ENCODE results near the gene CCDC110.

CCDC110 gene

DNA sequence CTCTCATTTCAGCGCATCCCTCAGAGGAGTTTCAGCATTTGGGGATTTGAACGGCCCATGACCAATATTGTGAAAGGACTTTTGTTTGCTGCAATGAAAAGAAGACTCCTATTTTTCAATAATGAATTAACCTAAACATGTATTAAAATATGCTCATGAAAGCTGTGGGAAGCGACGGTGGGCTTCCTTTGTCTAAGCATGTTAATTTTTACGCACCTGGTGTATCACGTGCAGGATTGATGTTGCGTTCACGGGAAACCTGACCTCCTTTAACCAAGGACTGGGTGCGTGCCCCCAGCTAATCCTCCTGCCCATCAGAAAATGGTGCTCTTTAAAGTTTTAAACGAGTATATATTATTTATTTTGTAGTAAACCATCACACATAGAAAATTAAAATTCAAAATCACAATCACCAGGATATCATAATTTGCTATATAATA is 590 bp upstream of the CCDC110 start:
- DNase-seq (ENCODE audit: low read depth, low spot score), result no peak

DNA sequence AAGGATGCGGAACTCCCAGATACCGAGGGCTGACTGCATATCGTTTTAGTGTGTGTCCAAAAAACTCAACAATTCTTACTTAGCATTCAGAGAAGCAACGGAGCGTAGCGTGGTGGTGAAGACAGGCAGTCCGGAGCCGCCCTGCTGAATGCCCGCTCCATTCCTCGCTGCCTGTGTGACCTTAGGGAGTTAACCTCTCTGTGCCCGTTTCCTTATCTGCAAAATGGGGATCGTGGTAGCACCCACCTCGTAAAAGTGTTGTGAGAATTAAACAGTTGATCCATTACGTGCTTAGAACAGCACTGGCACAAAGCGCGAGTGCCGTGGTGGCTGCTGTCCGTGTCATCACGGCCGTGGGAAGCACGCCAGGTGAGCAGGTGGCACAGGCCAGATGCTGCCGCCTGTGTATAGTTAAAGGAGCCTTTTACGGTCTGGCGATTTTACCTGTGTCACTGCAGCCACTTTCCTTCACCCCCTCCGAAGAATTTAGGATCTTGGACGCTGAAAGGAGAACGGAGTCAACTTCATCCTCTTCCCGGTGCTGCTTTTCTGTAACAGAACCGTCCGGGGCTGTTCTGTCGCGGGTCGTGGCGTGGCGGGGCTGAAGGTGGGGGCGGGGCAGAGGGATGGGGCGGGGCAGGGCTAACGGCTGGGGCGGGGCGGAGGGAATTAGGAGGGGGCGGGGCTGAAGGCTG is 885 bp downstream of the CCDC110 start:
- peak; percentile 46 for DNase-seq (ENCODE audit: low read depth, low spot score)

DNA sequence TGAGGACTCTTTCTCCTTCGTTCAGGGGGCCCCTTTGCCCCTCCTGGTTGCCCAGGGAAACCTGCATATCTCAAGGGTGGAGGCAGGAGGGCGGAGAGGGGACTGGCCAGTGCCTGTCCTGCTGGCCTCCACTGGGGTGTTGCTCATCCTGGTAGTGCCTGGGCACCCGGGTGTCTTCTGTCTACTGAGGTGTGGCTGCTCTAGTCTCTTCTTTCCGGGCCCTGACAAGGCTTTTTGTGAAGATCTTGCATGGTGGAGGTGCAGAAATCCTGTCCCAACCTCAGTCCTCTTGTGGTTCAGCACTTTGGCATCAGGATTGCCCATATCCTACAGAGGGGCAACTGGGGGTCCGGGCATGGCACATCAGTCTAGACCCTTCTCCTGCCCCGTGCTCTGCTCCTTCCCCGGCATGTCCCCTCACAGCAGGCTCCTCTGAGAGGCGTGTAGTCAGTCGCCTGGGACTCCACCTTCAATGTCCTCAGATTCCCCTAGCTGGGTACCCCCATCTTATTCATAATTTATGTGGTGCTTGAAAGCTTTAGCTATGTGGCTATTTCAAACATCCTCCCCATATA is 1.9 kb downstream of the CCDC110 start:
- DNase-seq (ENCODE audit: low read depth, low spot score), result no peak

DNA sequence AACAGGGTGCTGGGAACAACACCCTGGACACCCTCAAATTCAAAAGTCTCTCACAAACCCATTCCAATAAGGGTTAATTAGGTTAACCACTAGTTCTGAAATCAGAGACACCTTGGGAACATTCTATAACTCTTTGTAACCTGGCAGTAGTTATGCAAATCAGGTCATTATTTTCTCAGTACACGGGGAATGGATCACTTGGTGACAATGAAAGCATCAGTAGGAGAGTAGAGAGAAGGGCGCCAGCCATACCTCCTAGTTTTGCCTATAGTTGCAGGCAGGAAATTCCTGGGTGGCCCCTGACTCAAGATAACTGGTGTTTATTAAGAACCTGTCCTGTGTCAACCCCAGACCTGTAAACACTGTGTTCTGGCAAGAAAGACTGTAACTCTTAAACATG is 2.5 kb downstream of the CCDC110 start:
- DNase-seq (ENCODE audit: low read depth, low spot score), result no peak

DNA sequence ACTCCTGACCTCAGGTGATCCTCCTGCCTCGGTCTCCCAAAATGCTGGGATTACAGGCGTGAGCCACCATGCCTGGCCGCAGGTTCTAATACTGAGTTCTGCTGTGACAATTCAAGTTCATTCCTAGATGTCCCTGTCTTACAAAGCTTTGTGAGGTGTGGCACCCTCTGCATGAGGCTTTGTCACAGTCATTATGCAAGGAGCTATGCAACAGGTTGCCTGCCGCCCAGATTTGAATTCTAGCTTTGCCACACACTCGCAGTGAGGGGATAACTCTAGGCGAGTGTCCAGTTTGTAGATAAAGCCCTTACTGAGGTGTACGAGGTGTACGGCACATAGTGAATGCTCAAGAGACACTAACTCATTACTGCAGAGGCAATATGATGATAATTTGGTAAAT is 3.5 kb downstream of the CCDC110 start:
- DNase-seq (ENCODE audit: low read depth, low spot score), result no peak

DNA sequence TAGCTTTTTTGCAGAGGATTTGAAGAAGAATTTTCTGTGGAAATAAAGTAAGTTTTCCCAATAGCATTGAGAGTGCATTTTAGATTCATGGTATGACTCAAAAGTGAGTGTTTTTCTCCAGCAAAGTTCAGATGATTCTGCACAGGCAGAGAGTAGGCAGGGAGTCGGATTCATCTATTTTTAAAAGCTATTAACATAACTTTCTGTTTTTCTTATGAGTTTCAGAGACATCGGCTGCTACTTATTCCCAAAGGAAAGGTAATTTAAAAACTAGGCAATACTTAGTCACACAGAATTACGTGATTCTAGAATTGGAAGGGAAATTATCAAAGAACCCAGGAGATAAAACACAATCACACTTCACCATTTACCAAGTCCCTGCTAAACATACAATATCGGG is 4.4 kb downstream of the CCDC110 start:
- no peak for DNase-seq (ENCODE audit: low read depth, low spot score)

DNA sequence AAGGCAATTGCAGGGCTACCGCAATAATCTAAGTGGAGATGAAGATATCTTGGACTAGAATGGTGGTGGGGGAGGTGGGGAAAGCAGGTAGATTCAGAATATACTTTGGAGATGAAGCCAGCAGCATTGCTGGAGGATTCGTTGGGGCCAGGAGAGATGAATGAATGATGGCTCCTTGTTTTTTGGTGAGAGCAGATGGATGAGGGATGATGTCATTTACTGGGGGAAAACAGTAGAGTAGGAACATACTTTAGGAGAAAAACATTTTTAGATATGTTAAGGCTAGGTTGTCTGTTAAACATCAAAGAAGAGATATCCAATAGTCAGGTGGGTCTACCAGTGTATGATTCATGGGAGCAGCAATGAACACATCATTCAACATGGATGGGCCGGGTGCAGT is 5.8 kb downstream of the CCDC110 start:
- no peak for DNase-seq (ENCODE audit: low read depth, low spot score)

DNA sequence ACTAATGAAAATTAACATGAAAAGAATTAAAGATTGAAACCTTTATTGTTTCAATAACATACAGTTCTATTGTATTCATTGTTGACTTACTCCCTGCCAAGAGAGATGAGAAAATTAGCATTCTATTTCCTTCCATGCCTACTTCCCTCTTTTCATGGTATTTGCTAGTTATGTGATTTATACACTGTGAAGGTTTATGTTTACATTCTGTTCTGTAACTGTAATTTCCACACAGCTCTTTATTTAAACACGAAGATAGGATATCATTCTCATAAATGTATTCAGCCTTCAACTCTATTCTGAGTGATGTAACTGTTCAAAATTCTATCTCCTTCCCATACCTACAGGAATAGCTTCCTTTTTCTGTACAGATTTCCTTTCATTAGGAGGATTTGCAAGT is 6.6 kb downstream of the CCDC110 start:
- DNase-seq (ENCODE audit: low read depth, low spot score), result no peak

DNA sequence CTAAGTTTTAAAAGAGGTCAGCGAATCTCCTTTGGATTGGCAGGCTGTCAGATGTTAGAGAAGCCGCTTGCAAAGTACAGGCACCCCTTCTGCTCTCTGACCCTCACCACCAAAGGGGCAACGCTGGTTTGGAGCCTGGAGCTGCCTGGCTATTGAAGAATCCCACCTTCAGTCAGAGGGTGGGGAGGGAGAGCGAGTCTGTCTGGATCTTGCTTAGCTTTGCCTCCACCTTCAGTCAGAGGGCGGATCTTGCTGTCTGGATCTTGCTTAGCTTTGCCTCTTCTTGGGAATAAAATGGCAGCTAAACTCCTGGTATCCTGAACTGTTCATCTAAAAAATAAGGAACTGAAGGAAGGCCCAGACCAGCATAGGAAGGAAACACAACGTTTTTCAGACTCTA is 7.3 kb downstream of the CCDC110 start:
- no peak for DNase-seq (ENCODE audit: low read depth, low spot score)

DNA sequence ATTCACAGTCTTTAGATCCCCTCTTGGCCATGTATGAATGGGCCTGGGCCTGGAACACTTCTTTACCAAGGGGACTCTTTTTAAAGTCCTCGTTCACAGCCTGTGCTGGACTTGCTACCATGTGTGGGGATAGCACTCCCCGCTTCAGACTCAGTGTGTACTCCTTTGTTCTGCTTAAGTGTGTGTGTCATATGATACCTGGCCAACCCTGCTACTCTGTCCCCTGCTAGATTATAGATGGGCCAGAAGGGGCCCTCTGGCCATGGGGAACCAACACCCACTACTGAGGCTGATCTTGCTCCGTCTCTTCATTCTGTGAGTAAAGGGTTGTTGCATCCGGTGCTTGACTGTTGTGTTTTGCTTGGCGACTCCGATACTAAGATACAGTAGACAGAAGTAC is 8.0 kb downstream of the CCDC110 start:
- no peak for DNase-seq (ENCODE audit: low read depth, low spot score)

DNA sequence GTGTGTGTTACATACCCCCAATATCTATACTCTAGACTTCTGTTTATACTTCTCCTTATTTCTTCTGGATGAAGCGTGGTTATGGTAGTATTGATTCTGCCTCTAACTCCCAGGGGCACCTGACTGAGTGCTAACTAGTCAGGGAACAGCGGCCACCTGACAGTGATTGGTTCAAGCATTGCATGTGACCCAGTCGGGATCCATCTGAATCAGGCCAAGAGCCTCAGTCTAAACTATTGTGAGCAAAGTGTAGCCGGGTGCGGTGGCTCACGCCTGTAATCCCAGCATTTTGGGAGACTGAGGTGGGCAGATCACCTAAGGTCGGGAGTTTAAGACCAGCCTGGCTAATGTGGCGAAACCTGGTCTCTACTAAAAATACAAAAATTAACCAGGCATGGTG is 10.0 kb downstream of the CCDC110 start:
- no peak for DNase-seq (ENCODE audit: low read depth, low spot score)

DNA sequence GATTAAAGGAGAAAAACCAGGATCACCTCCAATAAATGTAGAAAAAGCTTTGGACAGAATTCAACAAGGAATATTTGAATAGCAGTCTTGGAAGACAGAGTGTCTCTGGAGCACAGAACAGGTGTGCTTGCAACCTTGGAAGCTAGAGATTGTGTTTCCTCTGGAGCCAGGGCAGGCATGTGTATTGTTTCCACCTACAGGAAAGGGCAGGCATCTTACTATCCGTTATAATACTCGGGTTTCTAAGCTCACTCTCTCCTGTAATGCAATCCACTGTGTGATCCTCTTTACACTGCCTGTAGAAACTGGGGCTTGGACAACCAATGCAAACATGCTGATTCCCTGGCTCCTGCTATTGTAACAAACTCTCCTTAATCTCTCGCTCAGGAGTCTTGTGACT is 14.4 kb downstream of the CCDC110 start:
- no peak for DNase-seq (ENCODE audit: low read depth, low spot score)

DNA sequence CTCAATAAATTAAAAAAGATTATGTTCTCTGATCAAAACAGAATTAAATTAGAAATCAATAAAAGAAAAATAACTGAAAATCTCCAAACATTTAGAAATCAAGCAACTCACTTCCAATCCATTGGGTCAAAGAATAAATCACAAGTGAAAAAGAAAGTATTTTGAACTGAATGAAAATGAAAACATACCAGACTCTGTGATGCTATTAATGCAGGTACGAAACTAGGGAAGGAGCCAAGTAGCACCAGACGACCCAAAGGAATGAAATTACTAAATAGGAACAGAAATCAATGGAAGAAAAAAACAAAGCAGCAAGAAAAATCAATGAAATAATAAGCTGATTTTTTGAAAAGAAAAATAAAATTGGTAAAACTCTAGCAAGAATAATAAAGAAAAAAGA is 15.4 kb downstream of the CCDC110 start:
- DNase-seq (ENCODE audit: low read depth, low spot score), result no peak

DNA sequence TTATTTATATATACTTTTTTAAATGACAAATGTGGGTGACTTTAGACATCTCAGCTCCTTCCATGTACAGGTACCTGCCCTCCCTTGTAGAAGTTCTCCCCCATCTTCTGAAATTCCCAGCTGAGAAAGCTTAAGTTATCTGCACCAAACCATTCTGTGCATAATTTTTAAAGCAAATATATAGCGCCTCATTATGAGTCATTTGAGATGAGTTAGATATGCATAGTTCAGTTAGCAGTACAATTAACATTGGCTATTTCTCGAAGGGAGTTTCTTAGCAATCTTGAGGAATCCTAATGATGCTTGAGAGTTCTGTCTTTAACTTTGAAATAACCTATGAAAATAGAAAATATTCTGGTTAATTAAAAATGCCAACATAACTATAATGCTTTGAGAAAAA is 26.3 kb downstream of the CCDC110 start:
- no peak for DNase-seq (ENCODE audit: low read depth, low spot score)

DNA sequence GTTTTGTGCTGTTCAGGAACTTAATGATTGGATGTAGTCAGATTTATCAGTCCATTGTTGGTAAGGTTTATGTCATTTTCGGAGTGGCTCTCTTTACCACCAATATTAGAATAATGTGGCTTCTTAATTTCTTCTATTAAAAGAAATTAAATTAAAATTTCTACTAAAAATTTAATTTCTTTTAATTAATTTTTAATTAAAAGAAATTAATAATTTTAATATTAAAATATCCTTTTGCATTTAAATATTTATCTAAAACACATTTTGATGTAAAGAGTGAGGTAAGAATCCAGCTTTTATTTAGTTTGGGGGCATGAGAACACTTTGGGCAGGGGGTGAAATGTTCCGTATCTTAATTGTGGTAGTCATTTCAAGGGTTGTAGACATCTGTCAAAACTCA is 30.1 kb downstream of the CCDC110 start:
- DNase-seq (ENCODE audit: low read depth, low spot score), result no peak

DNA sequence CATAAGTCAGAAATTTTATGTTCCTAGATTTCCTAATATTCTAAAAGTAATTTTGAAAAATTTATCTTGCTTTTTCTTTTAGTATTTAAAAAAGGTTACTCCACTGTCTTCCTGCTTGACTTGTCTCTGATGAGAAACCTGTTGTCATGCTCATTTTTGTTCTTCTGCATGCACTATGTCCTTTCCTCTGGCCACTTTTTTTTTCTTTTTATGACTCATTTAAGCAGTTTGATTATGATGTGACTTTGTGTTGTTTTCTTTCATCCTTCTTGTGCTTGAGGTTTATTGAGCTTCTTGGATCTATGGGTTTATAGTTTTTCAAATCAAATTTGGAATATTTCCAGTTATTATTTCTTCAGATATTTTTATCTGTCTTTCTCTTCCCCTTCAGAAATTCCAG is 33.7 kb downstream of the CCDC110 start:
- DNase-seq (ENCODE audit: low read depth, low spot score), result no peak

DNA sequence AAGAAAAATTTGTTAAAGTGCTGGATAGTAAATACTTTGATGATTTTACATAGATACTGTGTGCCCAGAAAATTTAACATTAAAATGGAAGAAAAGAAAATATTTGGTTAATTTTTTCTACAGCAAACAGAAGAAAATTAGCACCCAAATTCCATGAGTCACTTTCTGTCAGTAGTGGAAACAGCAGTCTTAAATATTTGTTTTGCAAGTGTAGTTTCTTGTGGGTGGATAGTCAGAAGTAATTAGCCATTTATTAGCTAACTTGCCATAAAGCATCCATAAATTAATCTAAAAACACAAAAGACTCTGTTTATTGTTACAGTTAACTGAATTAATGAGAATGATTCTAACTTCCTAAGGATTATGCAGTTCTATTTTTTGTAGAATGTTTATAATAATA is 36.1 kb downstream of the CCDC110 start:
- no peak for DNase-seq (ENCODE audit: low read depth, low spot score)

DNA sequence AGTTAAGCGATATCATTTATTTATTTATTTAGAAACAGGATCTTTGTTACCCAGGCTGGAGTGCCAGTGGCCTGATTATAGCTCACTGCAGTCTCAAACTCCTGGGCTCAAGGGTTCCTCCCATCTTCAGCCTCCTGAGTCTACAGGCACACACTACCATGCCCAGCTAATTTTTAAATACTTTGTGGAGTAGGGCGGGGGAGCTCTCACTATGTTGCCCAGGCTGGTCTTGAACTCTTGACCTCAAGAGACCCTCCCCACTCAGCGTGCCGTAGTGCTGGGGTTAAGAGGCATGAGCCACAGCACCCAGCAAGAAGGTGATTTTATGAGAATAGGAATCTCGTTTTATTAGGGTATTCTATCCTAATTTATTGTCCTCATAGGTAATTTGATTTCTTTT is 41.9 kb downstream of the CCDC110 start:
- DNase-seq (ENCODE audit: low read depth, low spot score), result no peak

DNA sequence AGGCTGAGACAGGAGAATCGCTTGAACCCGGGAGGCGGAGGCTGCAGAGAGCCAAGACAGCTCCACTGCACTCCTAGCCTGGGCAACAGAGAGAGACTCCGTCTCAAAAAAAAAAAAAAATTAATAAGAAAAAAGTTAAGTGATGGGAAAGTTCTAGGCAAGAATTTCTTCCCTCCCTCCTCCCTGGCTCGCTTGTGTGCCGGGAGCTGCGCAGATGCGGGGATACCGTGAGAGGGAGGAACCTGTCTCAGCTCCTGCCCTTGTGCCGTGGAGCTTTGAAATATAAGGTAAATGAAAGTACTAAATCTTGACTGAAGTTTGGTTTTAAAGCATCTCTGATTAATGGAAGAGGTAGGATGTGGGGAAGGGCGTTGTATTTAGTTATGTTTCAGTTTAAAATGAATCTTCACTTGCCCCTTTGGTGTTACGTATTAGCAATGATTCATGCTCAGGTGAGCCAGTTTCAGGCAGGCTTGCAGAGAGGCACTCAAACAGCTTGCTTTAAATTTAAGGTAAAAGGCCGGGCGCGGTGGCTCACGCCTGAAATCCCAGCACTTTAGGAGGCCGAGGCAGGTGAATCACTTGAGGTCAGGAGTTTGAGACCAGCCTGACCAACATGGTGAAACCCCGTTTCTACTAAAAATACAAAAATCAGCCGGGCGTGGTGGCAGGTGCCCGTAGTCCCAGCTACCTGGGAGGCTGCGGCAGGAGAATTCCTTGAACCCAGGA is 44.4 kb downstream of the CCDC110 start:
- no peak for DNase-seq (ENCODE audit: low read depth, low spot score)

DNA sequence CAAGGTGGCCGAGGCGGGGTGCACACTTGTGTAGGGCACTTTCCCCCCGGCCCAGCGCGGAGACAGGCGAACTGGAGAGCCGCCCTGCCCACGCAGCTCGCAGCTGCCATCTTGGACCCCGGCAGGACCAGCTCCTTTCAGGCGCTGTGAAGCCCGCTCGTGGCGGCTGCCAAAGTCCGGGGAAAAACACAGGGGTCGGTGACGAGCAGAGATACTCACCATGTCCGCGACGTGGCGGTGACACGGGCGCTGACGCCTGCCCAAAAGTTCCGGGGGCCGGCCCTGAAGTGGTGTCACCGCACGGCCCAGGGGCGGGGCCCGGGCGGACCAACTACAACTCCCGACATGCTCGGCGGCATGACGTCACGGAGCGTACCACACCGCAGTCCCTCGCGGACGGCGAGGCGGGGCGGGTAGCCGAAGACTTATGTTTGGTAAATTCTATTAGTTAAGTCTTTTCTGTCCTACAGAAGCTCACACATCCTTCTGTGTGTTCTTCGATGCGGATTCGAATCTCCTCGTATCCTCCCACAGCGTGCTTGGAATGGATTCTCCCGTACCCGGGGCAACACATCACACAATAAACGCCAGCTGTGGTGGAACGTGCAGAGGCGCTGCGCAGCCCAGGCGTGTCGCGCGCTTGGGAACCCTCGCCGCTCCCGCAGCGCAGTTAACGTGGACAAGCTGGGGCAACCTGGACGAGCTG is 45.7 kb downstream of the CCDC110 start, which contains the start of gene UFSP2:
UFSP2 (minus strand) TSS at position 318 of the 706 bp plus-strand sequence; CDS start at position 222, 96 bp downstream.
- DNase-seq (ENCODE audit: low read depth, low spot score), result peak; percentile 91

DNA sequence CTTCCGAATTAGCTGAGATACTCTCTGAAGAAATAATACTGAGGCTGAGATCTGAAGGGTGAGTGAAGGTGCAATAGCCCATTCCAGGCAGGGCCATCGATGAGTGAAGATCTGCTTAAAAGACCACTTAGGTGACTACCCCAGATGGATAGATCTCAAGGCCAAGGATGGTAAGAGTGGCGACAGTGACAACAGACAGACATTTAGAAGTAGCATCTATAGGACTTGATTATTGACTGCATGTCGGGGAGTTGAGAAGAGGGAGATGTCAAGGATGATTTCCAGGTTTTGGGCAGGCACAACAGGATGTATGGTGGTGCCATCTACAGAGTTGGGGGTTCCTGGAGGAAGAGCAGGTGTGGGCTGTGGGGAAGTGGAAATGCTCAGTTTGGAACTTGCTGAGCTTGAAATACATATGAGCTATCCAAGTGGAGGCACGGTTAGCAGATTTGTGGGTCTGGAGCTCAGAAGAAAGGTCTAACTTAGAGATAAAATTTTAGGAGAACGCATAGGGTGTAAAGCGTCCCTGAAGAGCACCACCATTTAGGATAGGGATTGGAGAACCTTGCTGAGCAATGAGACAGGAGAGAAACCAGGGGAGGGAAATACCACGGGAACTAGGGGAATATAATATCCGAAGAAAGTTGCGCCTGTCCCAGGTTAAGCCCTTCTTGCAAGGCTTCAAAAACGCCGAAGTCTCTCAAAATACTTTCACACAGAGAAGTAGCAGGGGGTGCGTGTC is 46.5 kb downstream of the CCDC110 start:
- no peak for DNase-seq (ENCODE audit: low read depth, low spot score)

All from astrocyte of the hippocampus (primary cell).